HG03097 (cell line): ENCODE measurements around the gene INA.

ENCODE experiments used
- ATAC-seq: cut with Tn5 transposase; IDR thresholded peaks from one replicate; pipeline ENCODE4 v1.9.1; 2021; ENCODE audit not compliant: unreplicated experiment, low FRiP score

The INA gene

GRCh38 chr10:103265717-103266329 is 11.1 kb upstream of the INA start:
- ATAC-seq, result no peak

GRCh38 chr10:103273041-103273441 is 3.9 kb upstream of the INA start:
- no peak for ATAC-seq

DNA sequence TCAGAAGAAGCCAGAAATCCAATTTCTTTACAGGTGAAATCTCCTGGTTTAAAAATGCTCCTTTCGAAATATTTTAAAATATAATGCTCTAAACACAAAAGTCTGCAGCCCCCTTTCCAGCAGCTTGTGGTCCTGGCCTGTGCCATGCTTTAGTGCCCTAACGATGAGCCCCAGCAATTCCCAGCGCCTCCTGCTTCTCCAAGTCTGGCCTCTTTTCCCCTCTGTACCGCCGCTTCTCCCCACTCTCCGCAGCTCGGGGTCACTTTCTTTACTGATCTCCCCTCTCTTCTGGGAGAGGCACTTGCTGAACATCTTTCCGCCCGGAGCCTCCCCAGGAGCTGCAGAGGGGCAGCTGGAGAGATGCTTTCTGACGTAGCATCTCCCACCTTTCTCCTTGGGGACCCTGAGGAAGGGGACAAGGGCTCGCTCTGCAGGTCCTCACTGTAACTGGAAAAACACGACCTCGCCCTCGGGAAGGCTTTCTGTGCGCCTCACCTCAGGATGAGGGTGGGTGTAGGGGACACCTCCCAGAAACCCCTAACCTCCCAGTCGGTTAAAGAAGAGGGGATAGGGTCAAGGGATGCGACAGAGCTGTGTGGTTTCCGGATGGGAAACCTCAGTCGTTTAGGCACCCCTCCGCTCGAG is 565 bp upstream of the INA start:
- no peak for ATAC-seq

GRCh38 chr10:103277713-103278536 is 987 bp downstream of the INA start:
- ATAC-seq, result no peak

- no peak for ATAC-seq
Observed at GRCh38 chr10:103278537-103278823, 1.5 kb downstream of the INA start.

DNA sequence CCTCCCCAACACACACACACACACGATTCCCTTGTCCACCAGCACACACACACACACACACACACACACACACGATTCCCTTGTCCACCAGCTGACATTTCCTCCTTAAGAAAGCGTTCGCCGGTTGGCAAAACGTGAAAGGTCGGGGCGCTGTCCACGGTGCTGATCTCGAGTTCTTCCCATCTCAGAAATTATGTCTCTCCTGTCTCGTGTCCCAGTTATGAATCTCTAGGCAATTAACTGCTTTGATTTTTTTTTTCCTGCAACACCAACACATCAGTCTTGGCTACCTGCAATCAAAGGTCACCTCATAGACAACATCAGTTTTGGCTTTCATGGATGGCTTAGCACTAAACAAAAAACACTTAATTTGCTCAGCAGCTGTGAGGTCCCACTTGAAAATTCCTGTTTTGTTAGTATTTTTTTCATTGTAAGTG is 1.9 kb downstream of the INA start:
- no peak for ATAC-seq

- no peak for ATAC-seq
Observed at GRCh38 chr10:103280031-103280430, 3.1 kb downstream of the INA start.

- no peak for ATAC-seq
Observed at GRCh38 chr10:103280506-103280905, 3.6 kb downstream of the INA start.

DNA sequence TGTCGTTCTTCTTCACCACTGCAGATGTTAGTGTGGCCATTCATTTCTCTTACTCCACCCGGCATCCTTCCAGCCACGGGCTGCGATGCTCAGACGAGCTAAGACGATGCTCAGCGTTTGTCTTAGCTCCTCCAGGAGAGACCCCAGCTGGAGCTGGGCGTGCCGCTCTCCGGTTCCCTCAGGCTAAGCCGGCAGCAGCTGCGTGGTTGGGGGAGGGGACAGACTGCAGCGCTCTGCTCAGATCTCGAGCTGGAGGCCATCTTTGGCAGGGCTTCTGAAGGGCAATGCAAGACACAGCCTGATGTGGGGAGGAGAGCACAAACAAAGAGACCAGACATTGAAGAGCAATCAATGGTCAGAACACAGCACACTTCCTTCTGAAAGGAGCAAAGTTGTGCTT is 4.8 kb downstream of the INA start:
- no peak for ATAC-seq

DNA sequence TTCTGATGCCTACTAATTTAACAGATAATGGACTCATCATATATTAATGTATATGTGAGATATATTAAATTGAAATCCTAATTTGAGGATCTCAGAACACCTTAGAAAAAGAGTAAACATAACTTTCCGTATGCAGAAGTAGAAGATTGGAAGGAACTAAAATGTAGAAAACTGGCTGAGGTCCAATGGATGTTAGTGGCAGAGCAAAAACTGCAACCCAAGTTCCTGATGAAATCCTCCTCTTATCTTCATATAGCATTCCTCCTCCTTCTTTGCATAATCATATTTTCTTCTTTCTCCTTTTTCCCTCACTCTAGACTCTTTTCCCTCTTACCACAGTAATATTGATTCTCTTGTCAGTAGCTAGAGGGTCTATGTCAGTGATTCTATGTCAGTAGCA is 6.0 kb downstream of the INA start:
- ATAC-seq, result no peak

DNA sequence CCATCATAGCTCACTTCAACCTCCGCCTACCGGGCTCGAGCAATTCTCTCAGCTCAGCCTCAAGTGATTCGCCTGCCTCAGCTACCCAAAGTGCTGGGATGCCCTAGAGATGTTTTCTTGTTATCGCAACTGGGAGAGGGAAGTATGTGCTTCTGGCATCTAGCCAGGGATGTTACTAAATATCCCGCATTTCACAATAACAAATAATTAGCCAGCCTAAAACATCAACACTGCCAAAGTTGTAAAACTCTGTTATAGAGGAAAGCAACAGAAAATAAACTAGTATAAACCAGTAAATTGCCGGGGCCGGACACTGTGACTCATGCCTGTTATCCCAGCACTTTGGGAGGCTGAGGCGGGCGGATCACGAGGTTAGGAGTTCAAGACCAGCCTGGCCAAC is 7.2 kb downstream of the INA start:
- ATAC-seq, result no peak

DNA sequence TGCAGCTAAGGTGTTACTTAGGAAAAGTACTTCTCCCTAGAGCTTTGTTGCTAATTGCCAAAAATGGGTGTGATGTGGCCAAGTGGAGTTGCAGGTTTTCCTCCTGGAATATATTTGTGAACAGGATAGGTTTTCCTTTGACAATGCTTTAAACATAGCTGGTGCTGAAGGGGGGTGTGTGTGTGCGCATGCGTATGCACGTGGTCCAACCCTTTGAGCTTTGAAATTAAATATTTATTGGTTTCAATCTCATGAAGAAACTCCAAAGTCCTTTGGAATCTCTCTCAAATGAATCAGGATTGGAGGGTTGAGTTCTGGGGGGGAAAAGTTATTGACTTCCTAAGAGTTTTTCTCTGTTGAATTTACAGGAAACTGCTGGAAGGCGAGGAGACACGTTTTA is 11.1 kb downstream of the INA start:
- ATAC-seq, result no peak

- ATAC-seq, result no peak
Observed at GRCh38 chr10:103291588-103291987, 14.7 kb downstream of the INA start.

- ATAC-seq, result no peak
Observed at GRCh38 chr10:103295374-103296015, 18.6 kb downstream of the INA start.

DNA sequence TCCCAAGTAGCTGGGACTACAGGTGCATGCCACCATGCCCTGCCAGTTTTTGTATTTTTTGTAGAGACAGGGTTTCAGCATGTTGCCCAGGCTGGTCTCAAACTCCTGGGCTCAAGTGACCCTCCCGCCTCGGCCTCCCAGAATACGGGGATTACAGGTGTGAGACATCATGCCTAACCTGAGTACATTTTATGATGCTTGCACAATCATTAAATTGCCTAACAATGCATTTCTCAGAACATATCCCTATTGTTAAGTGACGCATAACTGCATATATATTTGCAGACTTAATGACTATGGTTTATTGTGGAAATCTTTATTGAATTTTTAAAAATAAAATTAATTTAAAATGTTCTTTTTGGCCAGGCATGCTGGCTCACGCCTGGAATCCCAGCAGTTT is 30.7 kb downstream of the INA start:
- no peak for ATAC-seq

- ATAC-seq, result no peak
Observed at GRCh38 chr10:103310197-103310596, 33.3 kb downstream of the INA start.

- no peak for ATAC-seq
Observed at GRCh38 chr10:103316087-103316486, 39.1 kb downstream of the INA start.

DNA sequence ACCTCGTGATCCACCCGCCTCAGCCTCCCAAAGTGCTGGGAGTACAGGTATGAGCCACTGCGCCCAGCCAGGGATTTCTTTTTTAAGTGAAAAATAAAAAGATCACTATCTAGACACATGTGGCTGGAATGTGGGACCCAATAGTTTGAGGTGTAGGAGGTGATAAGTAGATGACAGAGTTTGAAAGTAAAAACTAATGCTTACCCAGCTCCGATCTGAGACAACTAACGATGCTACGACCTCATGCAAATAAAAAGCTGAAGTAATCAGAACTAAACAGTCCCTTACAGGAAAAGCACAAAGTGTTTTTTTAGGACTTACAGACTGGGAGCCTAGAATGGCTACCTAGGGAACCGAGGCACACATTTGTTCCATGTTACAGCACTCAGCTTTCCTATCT is 51.0 kb downstream of the INA start:
- ATAC-seq, result no peak

- no peak for ATAC-seq
Observed at GRCh38 chr10:103333934-103334520, 57.1 kb downstream of the INA start.

GRCh38 chr10:103334567-103334966 is 57.6 kb downstream of the INA start:
- ATAC-seq, result no peak

DNA sequence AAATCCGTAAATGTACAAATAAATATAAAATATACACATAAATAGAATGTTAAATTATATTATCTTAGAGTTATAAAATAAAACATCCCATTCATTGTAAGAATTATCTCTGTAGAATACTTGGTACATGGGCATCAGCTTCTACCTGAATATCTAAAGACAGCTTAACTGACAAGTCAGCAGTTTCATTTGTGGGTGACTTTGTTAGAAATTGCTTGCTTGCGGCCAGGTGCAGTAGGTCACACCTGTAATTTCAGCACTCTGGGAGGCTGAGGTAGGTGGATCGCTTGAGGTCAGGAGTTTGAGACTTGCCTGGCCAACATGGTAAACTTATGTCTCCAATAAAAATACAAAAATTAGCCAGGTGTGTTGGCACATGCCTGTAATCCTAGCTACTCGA is 59.4 kb downstream of the INA start:
- no peak for ATAC-seq
